ENCODE measurements around the gene RAB40A. TPM values are rescaled to one million over a fixed set of nuclear protein-coding genes. Genes with fewer than 3 reads are reported as not detected.
A peak's percentile ranks its signal among the peaks of the same experiment; 100 is the strongest.
"Not testable (repeated sequence)": the region's sequence is repeated elsewhere in the genome, so short reads cannot be mapped to it uniquely, and the experiment has no call there.

Gene RAB40A
- total RNA-seq, 2 experiments from 2014 or later, result 0.10 to 0.12 TPM

DNA sequence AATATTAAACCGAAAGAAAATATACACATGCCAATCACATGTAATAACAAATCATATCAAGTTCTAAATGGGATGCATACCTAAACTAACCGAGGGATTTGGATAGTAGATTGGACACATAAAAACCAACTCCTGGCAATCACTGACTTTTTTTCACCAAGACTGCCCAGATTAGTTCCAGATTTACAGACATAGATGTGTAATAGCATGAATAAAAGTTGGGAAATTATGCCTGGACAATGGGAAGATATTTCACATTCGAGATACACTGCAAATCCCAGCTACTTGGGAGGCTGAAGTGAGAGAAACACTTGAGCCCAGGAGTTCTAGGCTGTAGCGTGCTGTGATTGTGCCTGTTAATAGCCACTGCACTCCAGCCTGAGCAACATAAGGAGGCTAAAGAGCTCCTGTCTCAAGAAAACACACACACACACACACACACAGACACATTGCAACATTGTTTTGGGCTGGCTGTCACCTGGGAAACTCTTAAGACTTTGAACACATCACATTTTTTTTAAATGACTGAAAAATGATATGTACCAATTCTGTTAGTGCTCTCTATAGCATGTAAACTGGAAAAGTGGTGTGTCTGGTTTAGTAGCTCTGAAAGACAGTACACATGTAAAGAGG, 5.7 kb downstream of the RAB40A start:
- Mint-ChIP-seq H3K4me1 (no peaks in the 10 kb centered on the region), H3K36me3 (ENCODE audit: low read depth) (no peaks in the 10 kb centered on the region), H3K4me3 (no peak overlapping the region), H3K27ac (no peak overlapping the region), H3K27me3 (no peaks in the 10 kb centered on the region), H3K9me3 (no peaks in the 10 kb centered on the region)
- CTCF ChIA-PET, result interaction anchor here (1.0 kb wide), 1 partner anchor 10 kb away, joined by 5 read pairs; no protein-coding TSS in a partner anchor
- DNase-seq, result no peak
- POLR2A ChIA-PET, result no interaction called here

DNA sequence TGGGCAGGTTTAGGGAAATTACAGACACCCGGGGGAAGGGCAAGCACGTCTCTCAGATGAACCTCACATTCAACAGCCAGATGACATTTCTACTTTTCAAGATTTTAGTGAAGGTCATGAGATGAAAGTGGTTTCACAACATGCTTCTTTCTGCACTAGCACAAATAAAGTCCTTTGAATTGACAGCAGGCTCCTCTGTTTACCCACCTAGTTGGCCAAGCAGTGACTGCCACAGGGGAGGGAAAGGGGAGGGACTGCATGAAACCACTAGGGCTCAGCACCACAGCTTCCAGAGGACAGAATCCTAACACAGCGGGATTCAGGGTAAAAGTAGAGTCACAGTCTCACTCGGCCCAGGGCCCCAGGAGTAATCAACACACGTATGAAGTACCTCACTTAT, 6.2 kb downstream of the RAB40A start:
- ChIA-PET POLR2A (no interaction called here), CTCF (no interaction called here)
- H3K9me3 Mint-ChIP-seq, result no peaks in the 10 kb centered on the region
- no peak overlapping the region for H3K4me3 Mint-ChIP-seq
- no peak overlapping the region for H3K27ac Mint-ChIP-seq
- H3K36me3 Mint-ChIP-seq (ENCODE audit: low read depth), result no peaks in the 10 kb centered on the region
- H3K27me3 Mint-ChIP-seq, result no peaks in the 10 kb centered on the region
- no peaks in the 10 kb centered on the region for H3K4me1 Mint-ChIP-seq
- no peak for DNase-seq

DNA sequence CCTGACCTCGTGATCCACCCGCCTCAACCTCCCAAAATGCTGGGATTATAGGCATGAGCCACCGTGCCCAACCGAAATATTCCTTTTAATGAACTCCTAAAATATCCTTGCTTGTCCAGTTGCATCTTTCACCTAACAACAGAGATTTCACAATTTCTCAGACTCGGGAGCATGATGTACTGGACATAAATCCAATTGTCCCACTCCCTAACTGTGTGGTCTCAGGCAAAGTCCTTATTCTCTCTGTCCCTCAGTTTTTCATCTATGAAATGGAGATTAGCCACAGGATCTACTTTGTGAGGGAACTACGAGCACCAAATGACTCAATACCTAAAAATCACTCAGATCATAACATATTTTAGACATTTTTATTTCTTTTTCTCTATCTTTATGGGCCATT, 9.3 kb downstream of the RAB40A start:
- Mint-ChIP-seq H3K4me3 (no peak overlapping the region), H3K4me1 (no peaks in the 10 kb centered on the region), H3K9me3 (no peaks in the 10 kb centered on the region), H3K27ac (no peak overlapping the region), H3K36me3 (ENCODE audit: low read depth) (no peaks in the 10 kb centered on the region), H3K27me3 (peaks cover 2% of the 10 kb centered on the region)
- DNase-seq, result no peak
- CTCF ChIA-PET, result no interaction called here
- POLR2A ChIA-PET, result no interaction called here

DNA sequence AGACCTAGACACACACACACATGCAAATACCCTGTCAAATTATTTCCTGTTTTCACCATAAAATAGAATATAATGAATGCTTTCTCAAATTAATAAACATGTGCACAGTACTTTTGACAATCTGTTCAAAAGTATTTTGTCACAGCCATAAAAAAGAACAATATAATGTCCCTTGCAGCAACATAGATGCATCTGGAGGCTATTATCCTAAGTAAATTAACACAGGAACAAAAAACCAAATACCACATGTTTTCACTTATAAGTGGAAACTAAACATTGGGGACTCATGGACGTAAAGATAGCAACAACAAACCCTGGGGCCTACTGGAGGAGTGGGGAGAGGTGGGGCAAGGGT, 15.5 kb downstream of the RAB40A start:
- Mint-ChIP-seq H3K36me3 (ENCODE audit: low read depth) (no peaks in the 10 kb centered on the region), H3K9me3 (no peaks in the 10 kb centered on the region), H3K4me3 (no peak overlapping the region), H3K27ac (no peak overlapping the region), H3K27me3 (peaks cover 2% of the 10 kb centered on the region), H3K4me1 (no peaks in the 10 kb centered on the region)
- ChIA-PET POLR2A (no interaction called here), CTCF (interaction anchor here (0.9 kb wide), 1 partner anchor 10 kb away, joined by 5 read pairs; no protein-coding TSS in a partner anchor)
- DNase-seq, result no peak

DNA sequence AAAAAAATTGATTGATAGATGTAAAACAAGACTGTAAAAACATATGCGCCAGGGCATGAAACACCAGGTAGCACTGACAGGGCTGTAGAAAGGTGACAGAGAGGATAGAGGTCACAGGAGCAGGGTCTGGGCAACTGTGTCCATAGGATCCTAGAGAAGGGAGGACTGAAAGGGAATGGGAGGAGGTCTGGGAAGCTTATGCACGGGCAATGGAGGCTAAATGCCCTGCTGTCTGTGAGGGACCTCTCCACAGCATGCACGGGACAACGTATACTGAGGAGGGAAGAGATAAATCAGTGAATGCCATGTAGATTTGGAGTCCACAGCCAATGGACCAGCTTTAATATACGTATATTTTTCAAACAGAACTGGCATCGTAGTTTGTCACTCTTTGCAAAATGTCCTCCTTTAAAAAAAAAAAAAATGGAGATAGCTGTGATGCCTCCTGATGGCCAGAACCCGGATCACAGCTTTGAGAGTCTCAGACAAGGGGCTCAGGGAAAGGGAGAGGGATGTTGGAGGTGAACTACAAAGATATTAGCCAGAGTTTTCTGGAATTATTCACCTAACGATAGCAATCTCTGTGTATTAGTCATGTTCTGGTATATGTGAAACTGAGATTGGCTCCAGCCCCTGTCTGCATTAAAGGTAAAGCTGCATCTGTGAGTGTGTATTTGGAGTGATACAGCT, 16.0 kb downstream of the RAB40A start:
- H3K4me3 Mint-ChIP-seq, result no peak overlapping the region
- H3K27ac Mint-ChIP-seq, result no peak overlapping the region
- H3K4me1 Mint-ChIP-seq, result no peaks in the 10 kb centered on the region
- no peak for DNase-seq
- peaks cover 2% of the 10 kb centered on the region for H3K27me3 Mint-ChIP-seq
- H3K36me3 Mint-ChIP-seq (ENCODE audit: low read depth), result no peaks in the 10 kb centered on the region
- H3K9me3 Mint-ChIP-seq, result no peaks in the 10 kb centered on the region
- ChIA-PET POLR2A (no interaction called here), CTCF (interaction anchor here (0.9 kb wide), 1 partner anchor 11 kb away, joined by 5 read pairs; no protein-coding TSS in a partner anchor)

DNA sequence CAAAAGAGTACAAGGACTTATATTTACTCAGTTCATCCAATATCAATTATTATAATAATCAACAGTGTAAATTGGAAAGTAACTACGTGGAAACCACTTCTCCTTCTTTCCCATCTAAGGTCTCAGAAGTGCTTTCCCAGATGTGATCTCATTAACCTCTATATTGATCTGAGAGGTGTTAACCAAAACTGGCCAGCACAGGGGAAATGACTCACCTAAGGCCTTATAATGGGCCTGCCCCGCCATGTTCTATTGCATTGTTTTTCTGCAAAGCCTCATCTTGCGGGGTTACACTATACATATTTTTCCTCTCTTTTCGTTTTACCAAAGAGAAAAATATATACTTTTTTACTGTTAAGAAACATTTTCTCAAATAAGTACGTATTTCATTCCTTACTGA, 20.5 kb downstream of the RAB40A start:
- ChIA-PET POLR2A (no interaction called here), CTCF (interaction anchor here (0.9 kb wide), 1 partner anchor 35 kb away, joined by 3 read pairs; no protein-coding TSS in a partner anchor)
- DNase-seq, result no peak
- H3K27ac Mint-ChIP-seq, result no peak overlapping the region
- no peaks in the 10 kb centered on the region for H3K9me3 Mint-ChIP-seq
- no peak overlapping the region for H3K4me3 Mint-ChIP-seq
- H3K4me1 Mint-ChIP-seq, result no peaks in the 10 kb centered on the region
- peaks cover 4% of the 10 kb centered on the region for H3K27me3 Mint-ChIP-seq
- H3K36me3 Mint-ChIP-seq (ENCODE audit: low read depth), result no peaks in the 10 kb centered on the region

DNA sequence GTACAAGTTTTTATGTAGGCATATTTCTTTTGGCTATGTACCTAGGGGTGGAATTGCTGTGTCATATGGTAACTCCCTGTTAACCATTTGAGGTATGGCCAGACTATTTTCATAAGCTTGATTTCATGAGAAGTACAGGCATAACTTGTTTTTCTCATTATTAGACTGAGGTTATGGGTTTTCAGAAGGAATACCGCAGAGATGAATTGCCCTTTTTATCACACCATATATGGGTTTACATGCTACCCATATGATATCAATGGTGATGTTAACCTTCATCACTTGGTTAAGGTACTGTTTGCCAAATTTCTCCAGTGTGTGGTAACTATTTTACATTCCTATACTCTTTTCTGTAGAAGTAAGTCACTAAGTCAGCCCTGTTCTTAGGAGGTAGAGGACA, 23.5 kb downstream of the RAB40A start:
- no peaks in the 10 kb centered on the region for H3K4me1 Mint-ChIP-seq
- H3K4me3 Mint-ChIP-seq, result no peak overlapping the region
- peaks cover 9% of the 10 kb centered on the region for H3K27me3 Mint-ChIP-seq
- H3K36me3 Mint-ChIP-seq (ENCODE audit: low read depth), result no peaks in the 10 kb centered on the region
- CTCF ChIA-PET, result no interaction called here
- no peak overlapping the region for H3K27ac Mint-ChIP-seq
- no peaks in the 10 kb centered on the region for H3K9me3 Mint-ChIP-seq
- DNase-seq, result no peak
- POLR2A ChIA-PET, result no interaction called here

DNA sequence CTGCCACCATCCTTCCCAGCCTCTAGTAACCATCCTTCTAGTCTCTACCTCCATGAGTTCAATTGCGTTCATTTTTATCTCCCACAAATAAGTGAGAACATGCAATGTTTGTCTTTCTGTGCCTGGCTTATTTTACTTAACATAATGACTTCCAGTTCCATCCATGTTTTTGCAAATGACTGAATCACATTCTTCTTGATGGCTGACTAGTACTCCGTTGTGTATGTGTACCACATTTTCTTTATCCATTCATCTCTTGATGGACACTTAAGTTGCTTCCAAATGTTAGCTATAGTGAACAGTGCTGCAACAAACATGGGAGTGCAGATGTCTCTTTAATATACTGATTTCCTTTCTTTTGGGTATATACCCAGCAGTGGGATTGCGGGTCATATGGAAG, 25.7 kb downstream of the RAB40A start:
- POLR2A ChIA-PET; H3K9me3 Mint-ChIP-seq; H3K4me1 Mint-ChIP-seq; H3K27ac Mint-ChIP-seq; CTCF ChIA-PET; H3K4me3 Mint-ChIP-seq; DNase-seq; H3K36me3 Mint-ChIP-seq (ENCODE audit: low read depth); H3K27me3 Mint-ChIP-seq: not testable (repeated sequence)

DNA sequence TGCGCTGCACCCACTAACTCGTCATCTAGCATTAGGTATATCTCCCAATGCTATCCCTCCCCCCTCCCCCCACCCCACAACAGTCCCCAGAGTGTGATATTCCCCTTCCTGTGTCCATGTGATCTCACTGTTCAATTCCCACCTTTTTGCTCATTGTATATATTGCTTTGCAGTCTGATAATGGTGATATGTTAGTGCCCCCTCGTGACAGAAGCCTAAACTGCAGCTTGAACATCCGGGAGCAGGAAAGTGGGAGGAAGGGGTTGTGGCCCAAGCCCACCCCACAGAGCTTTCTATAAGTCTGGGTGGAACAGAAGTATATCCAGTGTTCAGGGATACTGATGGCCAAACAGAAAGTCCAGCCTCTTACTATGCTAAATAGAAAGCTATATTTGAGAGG, 29.6 kb downstream of the RAB40A start:
- H3K27me3 Mint-ChIP-seq; H3K4me3 Mint-ChIP-seq; H3K4me1 Mint-ChIP-seq; POLR2A ChIA-PET; H3K36me3 Mint-ChIP-seq (ENCODE audit: low read depth); H3K9me3 Mint-ChIP-seq; H3K27ac Mint-ChIP-seq: not testable (repeated sequence)
- peak; percentile 19 for DNase-seq
- CTCF ChIA-PET, result interaction anchor here (0.6 kb wide), 1 partner anchor 188 kb away, joined by 3 read pairs; no protein-coding TSS in a partner anchor

DNA sequence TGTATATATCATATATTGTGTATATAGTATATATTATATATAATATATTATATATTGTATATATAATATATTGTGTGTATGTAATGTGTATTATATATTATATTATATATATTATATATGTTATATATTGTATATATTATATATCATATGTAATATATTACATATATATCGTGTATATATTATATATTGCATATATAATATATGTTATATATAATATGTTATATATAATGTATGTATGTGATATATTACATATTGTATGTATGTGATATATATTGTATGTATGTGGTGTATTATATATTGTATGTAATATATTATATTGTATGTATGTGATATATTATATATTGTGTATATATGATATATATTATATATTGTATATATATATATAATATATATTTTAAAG, 30.5 kb downstream of the RAB40A start:
- ChIA-PET CTCF (no interaction called here), POLR2A (no interaction called here)
- Mint-ChIP-seq H3K27ac (no peak overlapping the region), H3K4me3 (no peak overlapping the region), H3K36me3 (ENCODE audit: low read depth) (no peaks in the 10 kb centered on the region), H3K4me1 (no peaks in the 10 kb centered on the region), H3K9me3 (no peaks in the 10 kb centered on the region), H3K27me3 (peaks cover 5% of the 10 kb centered on the region)
- no peak for DNase-seq

DNA sequence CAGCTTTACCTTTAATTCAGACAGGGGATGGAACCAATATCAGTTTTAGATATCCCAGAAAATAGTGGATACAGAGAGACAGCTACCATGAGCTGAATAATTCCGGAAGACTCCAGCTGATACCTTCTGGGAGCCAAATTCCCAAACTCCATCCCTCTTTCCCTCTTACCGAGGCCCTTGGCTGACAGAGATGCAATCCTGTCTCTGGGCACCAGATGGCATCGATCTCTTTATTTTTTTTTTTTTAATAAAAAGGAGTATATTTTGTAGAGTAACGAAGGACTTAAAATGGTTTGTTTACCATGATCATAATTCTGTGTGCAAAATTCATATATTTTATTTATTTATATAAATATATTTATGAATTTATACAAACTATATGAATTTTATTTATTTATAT, 31.0 kb downstream of the RAB40A start:
- DNase-seq, result no peak
- Mint-ChIP-seq H3K9me3 (no peaks in the 10 kb centered on the region), H3K4me1 (no peaks in the 10 kb centered on the region), H3K27ac (no peak overlapping the region), H3K4me3 (no peak overlapping the region), H3K27me3 (peaks cover under 1% of the 10 kb centered on the region), H3K36me3 (ENCODE audit: low read depth) (no peaks in the 10 kb centered on the region)
- POLR2A ChIA-PET, result no interaction called here
- CTCF ChIA-PET, result no interaction called here

DNA sequence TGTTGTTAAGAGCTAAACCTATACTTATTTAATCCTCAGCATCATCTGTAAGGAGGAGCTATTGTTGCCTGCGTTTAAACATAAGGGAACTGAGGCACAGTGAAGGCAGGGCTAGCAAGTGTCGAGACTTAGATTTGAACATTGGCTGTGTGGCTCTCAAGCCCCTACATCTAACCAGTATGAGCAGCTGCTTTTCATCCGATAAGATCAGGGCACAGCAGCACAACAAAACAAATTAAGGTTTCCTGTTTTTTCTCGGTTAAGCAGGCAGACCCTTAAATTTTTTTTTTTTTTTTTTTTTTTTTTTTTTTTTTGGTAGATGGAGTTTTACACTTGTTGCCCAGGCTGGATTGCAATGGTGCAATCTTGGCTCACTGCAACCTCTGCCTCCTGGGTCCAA, 35.6 kb downstream of the RAB40A start:
- DNase-seq, result no peak
- no peaks in the 10 kb centered on the region for H3K9me3 Mint-ChIP-seq
- CTCF ChIA-PET, result no interaction called here
- POLR2A ChIA-PET, result no interaction called here
- H3K36me3 Mint-ChIP-seq (ENCODE audit: low read depth), result no peaks in the 10 kb centered on the region
- H3K4me1 Mint-ChIP-seq, result no peaks in the 10 kb centered on the region
- H3K4me3 Mint-ChIP-seq, result no peak overlapping the region
- no peaks in the 10 kb centered on the region for H3K27me3 Mint-ChIP-seq
- no peak overlapping the region for H3K27ac Mint-ChIP-seq

DNA sequence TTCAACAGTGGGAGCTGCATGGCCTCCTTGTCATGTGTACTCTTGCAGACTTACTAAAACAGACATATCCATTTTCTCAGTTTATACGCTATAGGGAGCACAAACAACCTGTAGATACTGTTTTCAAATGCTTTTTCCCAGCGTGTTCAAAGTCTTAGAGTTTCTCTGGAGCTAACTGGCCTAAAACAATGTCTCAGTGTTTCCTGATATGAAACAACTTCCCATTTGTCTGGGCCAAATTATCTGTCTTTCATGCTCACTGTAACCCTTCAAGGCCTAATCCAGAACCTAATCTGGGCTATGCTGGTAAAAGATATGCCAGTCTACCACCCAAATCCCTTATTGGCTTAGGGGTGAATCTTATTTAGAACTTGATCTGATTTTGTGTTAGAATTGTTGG, 38.8 kb downstream of the RAB40A start:
- DNase-seq, result no peak
- POLR2A ChIA-PET, result no interaction called here
- Mint-ChIP-seq H3K4me3 (no peak overlapping the region), H3K27ac (no peak overlapping the region), H3K9me3 (no peaks in the 10 kb centered on the region), H3K36me3 (ENCODE audit: low read depth) (no peaks in the 10 kb centered on the region), H3K4me1 (no peaks in the 10 kb centered on the region), H3K27me3 (no peaks in the 10 kb centered on the region)
- CTCF ChIA-PET, result no interaction called here

DNA sequence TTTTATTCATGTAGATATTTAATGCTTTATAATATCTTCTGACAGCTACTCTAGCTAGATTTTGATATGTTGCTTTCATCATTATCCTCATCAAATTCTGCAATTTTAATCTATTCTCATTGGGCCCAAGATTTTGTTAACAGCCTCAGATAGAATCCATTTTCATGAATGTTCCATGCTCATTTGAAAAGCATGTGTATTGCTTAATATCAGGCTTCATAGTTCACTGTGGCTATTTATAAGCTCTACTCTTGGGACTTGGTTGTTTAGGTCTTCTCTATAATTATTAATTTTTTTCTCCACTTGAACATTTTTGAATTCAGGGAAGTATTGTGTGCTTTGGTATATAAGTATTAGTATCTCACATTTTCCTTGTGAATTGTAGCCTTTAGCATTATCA, 41.8 kb downstream of the RAB40A start:
- DNase-seq, result no peak
- Mint-ChIP-seq H3K4me1 (no peaks in the 10 kb centered on the region), H3K4me3 (no peak overlapping the region), H3K9me3 (no peaks in the 10 kb centered on the region), H3K36me3 (ENCODE audit: low read depth) (no peaks in the 10 kb centered on the region), H3K27me3 (no peaks in the 10 kb centered on the region), H3K27ac (no peak overlapping the region)
- CTCF ChIA-PET, result no interaction called here
- POLR2A ChIA-PET, result no interaction called here

Measured in activated CD4-positive, alpha-beta T cell treated with anti-CD3 and anti-CD28 coated beads, Interleukin-2, amount 10 ng/mL, durations not matched to agents 7 days and 5 days (primary cell).